AG04449 (cell line): ENCODE measurements around the gene HAUS5.
A peak's percentile ranks its signal among the peaks of the same experiment; 100 is the strongest.

Experiments used
- CTCF ChIA-PET: fragments of 350-600 bp; formaldehyde crosslinking; extraction: SDS; loops from one replicate; lab custom pipeline; 2021; ENCODE audit warnings: antibody characterized with exemption; lab: Yijun Ruan, JAX
- POLR2A ChIA-PET: fragments of 400-600, 350-600 bp; formaldehyde crosslinking; extraction: SDS; loops from one replicate; lab custom pipeline; 2020; ENCODE audit warnings: antibody characterized with exemption, inconsistent platforms; lab: Yijun Ruan, JAX
- DNase-seq: peaks from one replicate; pipeline ENCODE4 v3.0.0-alpha.2; 2010; ENCODE audit warnings: low read depth, low spot score
- H3K4me3 ChIP-seq: 2 replicates; pipeline ENCODE4 v1.5.1; 2011; ENCODE audit warnings: low read depth, mild to moderate bottlenecking, control low read depth, low read length
- TF ChIP-seq, protein P1 (sequence below): IDR thresholded peaks from one replicate; pipeline ENCODE4 v1.5.1; 2011; ENCODE audit warnings: mild to moderate bottlenecking, moderate library complexity, low read length, control low read depth, inconsistent platforms; ENCODE audit not compliant: insufficient read depth; ENCODE audit errors: missing control alignments

Gene HAUS5

DNA sequence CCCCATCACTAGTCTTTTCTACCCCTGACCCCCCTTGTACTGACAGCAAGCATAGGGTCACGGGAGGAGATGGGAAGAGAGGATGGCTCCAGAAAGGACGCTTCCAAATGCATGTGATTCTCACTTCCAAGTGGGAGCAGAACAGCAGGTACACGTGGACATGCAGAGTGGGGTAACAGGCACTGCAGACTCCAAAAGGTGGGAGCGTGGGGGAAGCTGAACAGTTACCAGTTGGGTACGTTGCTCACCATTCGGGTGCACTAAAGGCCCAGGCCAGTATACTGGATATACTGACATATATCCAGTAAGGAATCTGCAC is 26.7 kb downstream of the HAUS5 start:
- TF ChIP-seq, protein P1, sequence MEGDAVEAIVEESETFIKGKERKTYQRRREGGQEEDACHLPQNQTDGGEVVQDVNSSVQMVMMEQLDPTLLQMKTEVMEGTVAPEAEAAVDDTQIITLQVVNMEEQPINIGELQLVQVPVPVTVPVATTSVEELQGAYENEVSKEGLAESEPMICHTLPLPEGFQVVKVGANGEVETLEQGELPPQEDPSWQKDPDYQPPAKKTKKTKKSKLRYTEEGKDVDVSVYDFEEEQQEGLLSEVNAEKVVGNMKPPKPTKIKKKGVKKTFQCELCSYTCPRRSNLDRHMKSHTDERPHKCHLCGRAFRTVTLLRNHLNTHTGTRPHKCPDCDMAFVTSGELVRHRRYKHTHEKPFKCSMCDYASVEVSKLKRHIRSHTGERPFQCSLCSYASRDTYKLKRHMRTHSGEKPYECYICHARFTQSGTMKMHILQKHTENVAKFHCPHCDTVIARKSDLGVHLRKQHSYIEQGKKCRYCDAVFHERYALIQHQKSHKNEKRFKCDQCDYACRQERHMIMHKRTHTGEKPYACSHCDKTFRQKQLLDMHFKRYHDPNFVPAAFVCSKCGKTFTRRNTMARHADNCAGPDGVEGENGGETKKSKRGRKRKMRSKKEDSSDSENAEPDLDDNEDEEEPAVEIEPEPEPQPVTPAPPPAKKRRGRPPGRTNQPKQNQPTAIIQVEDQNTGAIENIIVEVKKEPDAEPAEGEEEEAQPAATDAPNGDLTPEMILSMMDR, result no peak
- no peak for DNase-seq
- H3K4me3 ChIP-seq, result no peak overlapping the region
- POLR2A ChIA-PET, result no interaction called here
- CTCF ChIA-PET, result no interaction called here

DNA sequence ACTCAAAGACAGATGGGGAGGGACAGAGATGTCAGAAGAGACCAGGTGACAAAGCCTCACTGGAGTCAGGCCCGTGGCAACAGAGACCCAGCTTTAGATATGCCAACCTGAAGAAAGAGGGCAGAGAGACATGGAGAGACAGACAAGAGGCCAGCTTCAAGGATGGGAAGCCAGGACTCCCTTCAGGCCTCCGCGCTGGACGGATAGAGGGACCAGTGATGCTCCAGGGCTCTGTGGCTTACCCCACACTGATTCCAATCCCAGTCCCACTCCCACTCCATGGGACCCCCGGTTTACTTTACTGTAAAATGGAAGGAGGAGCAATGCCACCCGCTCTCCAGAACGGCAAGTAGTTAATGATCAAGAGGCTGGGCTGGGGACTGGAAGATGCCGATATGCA is 27.3 kb downstream of the HAUS5 start:
- H3K4me3 ChIP-seq, result no peak overlapping the region
- POLR2A ChIA-PET, result no interaction called here
- no peak for DNase-seq
- TF ChIP-seq, protein P1, result no peak
- CTCF ChIA-PET, result no interaction called here

GRCh38 chr19:35641515-35642151 is 29.1 kb downstream of the HAUS5 start, which contains the start of gene ETV2:
Gene ETV2 (plus strand): TSS chr19:35641745. CDS start chr19:35642461, 716 bp downstream.
- CTCF ChIA-PET, result interaction anchor here (1.0 kb wide), 1 partner anchor 51 kb away, joined by 3 read pairs; no protein-coding TSS in a partner anchor
- no peak within 1 kb of the TSS for H3K4me3 ChIP-seq
- POLR2A ChIA-PET, result no interaction called here
- DNase-seq, result no peak
- TF ChIP-seq, protein P1, result no peak

- POLR2A ChIA-PET, result no interaction called here
- CTCF ChIA-PET, result interaction anchor here (0.9 to 1.0 kb wide), 2 partner anchors 51 to 94 kb away, joined by 3 read pairs; no protein-coding TSS in a partner anchor
- DNase-seq, result no peak
- TF ChIP-seq, protein P1, result no peak
- H3K4me3 ChIP-seq, result no peak overlapping the region
Measured at GRCh38 chr19:35642312-35642711, 29.8 kb downstream of the HAUS5 start.

DNA sequence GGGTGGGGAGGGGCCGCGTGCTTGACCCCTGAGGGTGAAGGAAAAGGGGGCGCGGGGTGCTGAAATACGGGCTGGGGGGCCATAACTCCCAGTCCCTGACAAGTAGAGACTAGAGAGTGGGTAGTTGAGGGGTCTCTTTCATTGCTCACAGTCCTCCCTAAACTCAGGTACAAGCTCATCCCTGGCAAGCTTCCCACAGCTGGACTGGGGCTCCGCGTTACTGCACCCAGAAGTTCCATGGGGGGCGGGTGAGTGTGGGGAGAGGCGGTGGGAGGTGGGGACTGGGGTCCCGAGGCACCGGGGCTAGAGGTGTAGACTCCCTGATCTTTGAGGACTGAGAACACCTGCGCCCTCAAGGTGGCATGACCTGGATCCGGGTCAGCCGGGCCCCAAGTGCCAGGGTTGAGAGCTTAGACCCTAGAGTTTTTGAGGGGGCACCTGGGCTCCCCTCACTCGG is 30.3 kb downstream of the HAUS5 start:
- TF ChIP-seq, protein P1, result no peak
- peak overlapping the region; percentile 64 for H3K4me3 ChIP-seq
- DNase-seq, result no peak
- POLR2A ChIA-PET, result interaction anchor here (0.9 to 1.3 kb wide), 2 partner anchors 11 to 31 kb away, joined by 3 to 5 read pairs; no protein-coding TSS in a partner anchor
- CTCF ChIA-PET, result interaction anchor here (0.9 to 1.0 kb wide), 2 partner anchors 50 to 95 kb away, joined by 3 read pairs; no protein-coding TSS in a partner anchor
